K562 (cell line): ENCODE data around the gene ICE2. TPM values are rescaled to one million over a fixed set of nuclear protein-coding genes. Genes with fewer than 3 reads are reported as not detected.
"Not testable (repeated sequence)": the region's sequence is repeated elsewhere in the genome, so short reads cannot be mapped to it uniquely, and the experiment has no call there.

ENCODE experiments used
- ATAC-seq: fragments of 200-7000 bp; cut with Tn5 transposase; 3 replicates; pipeline ENCODE4 v1.9.1; 2020; ENCODE audit warnings: moderate library complexity
- BruUV-seq: library from RNA; stranded (reverse); fragments of 400-500 nt; replicated peaks from 2 replicates; lab custom pipeline; 2021; lab: Mats Ljungman, UMichigan
- CTCF ChIA-PET: fragments of 300-600 bp; formaldehyde crosslinking; extraction: SDS; loops from one replicate; lab custom pipeline; 2021; ENCODE audit warnings: low intra/inter-chr PET ratio; lab: Yijun Ruan, JAX
- POLR2A ChIA-PET: fragments of 300-600, 350-650 bp; sonication (Branson Sonifier 250); formaldehyde crosslinking; extraction: SDS; loops from one replicate; lab custom pipeline; 2021; ENCODE audit warnings: antibody characterized with exemption, inconsistent platforms; lab: Yijun Ruan, JAX
- DNase-seq, 4 experiments: peaks; one replicate each; pipeline versions ENCODE4 v3.0.0 to v3.0.0-alpha.2; 2011 to 2018; ENCODE audit warnings: low spot score in 3 of 4, mixed read lengths in 3 of 4; ENCODE audit errors: extremely low read depth in 1 of 4
- FAIRE-seq: peaks from 2 replicates; lab custom pipeline; 2011; peaks lifted over from hg19 to GRCh38; lab: Jason Lieb, UNC
- H2AFZ ChIP-seq: 2 replicates; pipeline ENCODE4 v1.6.0; 2011; ENCODE audit warnings: low read depth, low read length, control low read depth, inconsistent platforms
- H3K27ac ChIP-seq: fragments of 200-600 bp; 3 replicates; pipeline ENCODE4 v1.8.0; 2011; ENCODE audit warnings: low read depth, mild to moderate bottlenecking, control low read depth, inconsistent platforms, low read length, moderate library complexity, mixed read lengths; ENCODE audit errors: extremely low read depth
- H3K27me3 ChIP-seq, 2 experiments: fragments of 300-600 bp in 1 of 2; 2 replicates in 1 of 2; 3 replicates in 1 of 2; pipeline versions ENCODE4 v1.6.0 to v1.8.0; 2011; ENCODE audit warnings: inconsistent platforms in 2 of 2, low read length in 2 of 2, mild to moderate bottlenecking in 1 of 2, mixed read lengths in 1 of 2, moderate library complexity in 1 of 2; ENCODE audit not compliant: control insufficient read depth in 2 of 2, insufficient read depth in 2 of 2
- H3K36me3 ChIP-seq: fragments of 300-600 bp; 3 replicates; pipeline ENCODE4 v1.8.0; 2011; ENCODE audit warnings: mild to moderate bottlenecking, low read length, inconsistent platforms; ENCODE audit not compliant: control insufficient read depth, insufficient read depth
- H3K4me1 ChIP-seq, 2 experiments: fragments of 200-600 bp in 1 of 2; replicated peaks in 1 of 2; 2 replicates in 1 of 2; 3 replicates in 1 of 2; pipeline versions ENCODE4 v1.5.1 to v1.8.0; 2011; ENCODE audit warnings: inconsistent platforms in 2 of 2, low read length in 2 of 2, mild to moderate bottlenecking in 1 of 2, mixed read lengths in 1 of 2, moderate library complexity in 1 of 2; ENCODE audit not compliant: control insufficient read depth in 2 of 2, insufficient read depth in 2 of 2
- H3K4me2 ChIP-seq: 2 replicates; pipeline ENCODE4 v1.6.1; 2011; ENCODE audit warnings: low read length, control low read depth, inconsistent platforms, mixed read lengths; ENCODE audit not compliant: insufficient read depth
- H3K4me3 ChIP-seq: fragments of 200-600 bp; sonication (generic), shearing (Covaris generic); 2 replicates; pipeline ENCODE4 v1.5.1; 2016; ENCODE audit warnings: control low read depth, inconsistent platforms
- H3K79me2 ChIP-seq: fragments of 200-600 bp; 3 replicates; pipeline ENCODE4 v1.8.0; 2011; ENCODE audit warnings: low read length, inconsistent platforms; ENCODE audit not compliant: control insufficient read depth, insufficient read depth
- H3K9ac ChIP-seq, 2 experiments: 2 replicates each; pipeline versions ENCODE4 v1.6.0 to v1.6.1; 2011; ENCODE audit warnings: low read depth in 2 of 2, low read length in 2 of 2, control low read depth in 1 of 2, inconsistent platforms in 1 of 2, mild to moderate bottlenecking in 1 of 2, mixed read lengths in 1 of 2; ENCODE audit not compliant: insufficient read depth in 1 of 2
- H3K9me1 ChIP-seq: one replicate; pipeline ENCODE4 v1.6.0; 2011; ENCODE audit warnings: inconsistent platforms, mild to moderate bottlenecking, low read length, moderate library complexity; ENCODE audit not compliant: control insufficient read depth, insufficient read depth
- H3K9me3 ChIP-seq: replicated peaks from 2 replicates; pipeline ENCODE4 v1.5.1; 2011; ENCODE audit warnings: low read depth, low read length, inconsistent platforms; ENCODE audit not compliant: control insufficient read depth, insufficient read depth
- H4K20me1 ChIP-seq: replicated peaks from 2 replicates; pipeline ENCODE4 v1.6.1; 2011; ENCODE audit warnings: low read length, inconsistent platforms, mixed read lengths; ENCODE audit not compliant: control insufficient read depth, insufficient read depth
- ASH1L ChIP-seq: fragments of 450-650 bp; IDR thresholded peaks from 2 replicates; pipeline ENCODE4 v1.6.1; 2018; ENCODE audit warnings: borderline replicate concordance, mild to moderate bottlenecking, low read depth; ENCODE audit not compliant: partially characterized antibody
- CBX1 ChIP-seq: sonication (generic); IDR thresholded peaks from 2 replicates; pipeline ENCODE4 v1.6.1; 2016; ENCODE audit warnings: antibody characterized with exemption, low read depth, mild to moderate bottlenecking
- HEY1 ChIP-seq: fragments of 250-450 bp; sonication (Bioruptor Pico); IDR thresholded peaks from 2 replicates; pipeline ENCODE4 v1.5.0; 2020; ENCODE audit warnings: mild to moderate bottlenecking, moderate library complexity, borderline replicate concordance
- KDM2B ChIP-seq: fragments of 250-450 bp; sonication (Bioruptor Pico); IDR thresholded peaks from 2 replicates; pipeline ENCODE4 v1.8.0; 2021; ENCODE audit warnings: mild to moderate bottlenecking, moderate library complexity
- NBN ChIP-seq: fragments of 450-650 bp; IDR thresholded peaks from 2 replicates; pipeline ENCODE4 v1.6.1; 2016; ENCODE audit warnings: low read depth, mild to moderate bottlenecking
- PHF8 ChIP-seq: fragments of 200-600 bp; sonication (generic); IDR thresholded peaks from 2 replicates; pipeline ENCODE4 v1.6.1; 2012; ENCODE audit warnings: mixed run types, mild to moderate bottlenecking, inconsistent platforms, low read length, moderate library complexity, borderline replicate concordance
- POLR2B ChIP-seq: fragments of 450-650 bp; IDR thresholded peaks from 2 replicates; pipeline ENCODE4 v1.6.1; 2018; ENCODE audit warnings: low read depth; ENCODE audit not compliant: partially characterized antibody
- SRF ChIP-seq, 2 experiments: fragments of 250-450, 450-650 bp in 1 of 2; sonication (Bioruptor Pico) in 1 of 2; sonication (generic) in 1 of 2; formaldehyde crosslinking; IDR thresholded peaks; 2 replicates each; pipeline versions ENCODE4 v1.5.0 to v1.5.1; 2020 to 2022; ENCODE audit warnings: mild to moderate bottlenecking in 1 of 2, missing genetic modification reagents in 1 of 2
- WGBS: fragments of 100-300 bp; shearing (Covaris generic); methylation state at CpG from one replicate; pipeline ENCODE4 v1.1.6; 2016; ENCODE audit warnings: low coverage, mixed read lengths; ENCODE audit not compliant: insufficient coverage; ENCODE audit errors: missing lambda C conversion rate; 5-methylcytosine and 5-hydroxymethylcytosine counted together
- in situ Hi-C: fragments of 300-500 bp; cut with MboI; formaldehyde crosslinking; loops from 4 replicates; pipeline ENCODE4 v1.15.0; 2018; ENCODE audit warnings: inconsistent platforms, mixed read lengths
- intact Hi-C: fragments of 100-400 bp; cut with micrococcal nuclease; formaldehyde crosslinking; loops from 2 replicates; pipeline ENCODE4 v1.14.2; 2022
- polyA plus RNA-seq, 8 experiments: library from polyadenylated mRNA; depleted of rRNA in 4 of 8; stranded (reverse) in 5 of 8; unstranded in 3 of 8; fragments of >200 nt; fragmentation: Nextera tagmentation in 2 of 8; fragmentation: Illumina TruSeq in 1 of 8; extraction: Ambion mirVana in 2 of 8; extraction: Trizol in 1 of 8; gene quantifications; 2 replicates each; pipeline versions ENCODE4 v1.2.1 to v1.2.3, GENCODE V29; 2011 to 2014; ENCODE audit warnings: inconsistent platforms in 1 of 8, missing spikeins in 1 of 8
- total RNA-seq, 7 experiments: library from RNA; depleted of rRNA in 6 of 7; stranded (reverse); fragments of >200 nt in 6 of 7; fragmentation: Illumina TruSeq in 2 of 7; extraction: Trizol in 2 of 7; gene quantifications; 2 replicates each; pipeline versions ENCODE4 v1.2.1 to v1.2.3, GENCODE V29; 2011 to 2021; ENCODE audit warnings: low replicate concordance in 1 of 7
- TF ChIP-seq, protein P1 (sequence below): fragments of 250-450 bp; sonication (Bioruptor Pico); IDR thresholded peaks from 2 replicates; pipeline ENCODE4 v1.4.0; 2020; ENCODE audit warnings: mild to moderate bottlenecking
- TF ChIP-seq, protein P2 (sequence below): fragments of 150-350 bp; IDR thresholded peaks from 2 replicates; pipeline ENCODE4 v1.6.1; 2014; ENCODE audit warnings: low read depth, mild to moderate bottlenecking, low read length, borderline replicate concordance

The ICE2 gene
- total and polyA plus RNA-seq, 9 of the 15 experiments (the other 6 are each of a cell fraction or from before 2014, with no cell fraction given), result 21.8 to 87.9 (median 58.1) TPM

DNA sequence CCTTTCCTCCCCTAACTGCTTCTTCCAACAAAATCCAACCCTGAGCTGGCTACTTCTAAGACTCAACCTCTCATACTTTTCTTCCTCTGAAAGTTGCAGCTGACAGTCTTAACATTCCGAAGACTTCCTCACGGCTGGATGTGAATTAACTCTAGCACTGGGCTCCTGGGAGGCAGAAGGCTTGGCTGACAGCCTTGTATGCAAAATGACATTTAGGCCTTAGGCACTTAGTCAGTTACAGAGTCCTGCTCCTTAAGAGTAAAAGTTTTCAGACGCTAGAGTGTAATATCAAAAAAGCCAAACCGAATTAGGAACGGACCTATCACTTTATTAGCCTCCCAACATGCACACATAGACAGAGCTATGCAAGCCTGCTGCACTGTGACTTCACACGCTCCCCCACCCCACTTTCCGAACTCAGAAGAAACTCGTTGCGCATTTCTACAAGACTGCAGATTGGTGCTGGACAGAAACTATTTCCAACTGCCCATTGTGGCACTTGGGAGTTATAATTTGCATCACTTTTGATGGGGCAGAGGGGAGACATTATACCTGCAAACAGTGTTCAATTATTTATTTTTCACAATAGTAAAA, 65.6 kb downstream of the ICE2 start:
- ChIA-PET CTCF (no interaction called here), POLR2A (interaction anchor here (0.8 to 1.9 kb wide), 2 partner anchors 7 to 15 kb away, joined by 3 to 4 read pairs; partner anchors contain the start of gene ANXA2)
- 0 out of 2 replicates have a peak overlapping the region, but pooled peaks have one; percentile 33 for H2AFZ ChIP-seq
- no peaks in the 10 kb centered on the region for H3K9me3 ChIP-seq
- H3K27ac ChIP-seq, result no peak overlapping the region
- intact Hi-C loops, result no loop called here
- H3K79me2 ChIP-seq, result no peaks in the 10 kb centered on the region
- no peaks in the 10 kb centered on the region for H3K27me3 ChIP-seq
- in situ Hi-C loops, result no loop called here
- 58% methylated on average over 9 of the region's 9 CpGs for WGBS
- no peak overlapping the region for H3K4me3 ChIP-seq
- H3K4me2 ChIP-seq, result no peak overlapping the region
- FAIRE-seq (no peak), DNase-seq (no peak), ATAC-seq (no peak)
- TF ChIP-seq SRF (CRISPR knock-in tag; IDR thresholded peaks at IDR 0.05) (no peak), ASH1L (no peak), NBN (no peak), POLR2B (no peak), CBX1 (no peak), KDM2B (CRISPR knock-in tag) (no peak), PHF8 (no peak), HEY1 (CRISPR knock-in tag) (no peak)
- TF ChIP-seq, protein P1, sequence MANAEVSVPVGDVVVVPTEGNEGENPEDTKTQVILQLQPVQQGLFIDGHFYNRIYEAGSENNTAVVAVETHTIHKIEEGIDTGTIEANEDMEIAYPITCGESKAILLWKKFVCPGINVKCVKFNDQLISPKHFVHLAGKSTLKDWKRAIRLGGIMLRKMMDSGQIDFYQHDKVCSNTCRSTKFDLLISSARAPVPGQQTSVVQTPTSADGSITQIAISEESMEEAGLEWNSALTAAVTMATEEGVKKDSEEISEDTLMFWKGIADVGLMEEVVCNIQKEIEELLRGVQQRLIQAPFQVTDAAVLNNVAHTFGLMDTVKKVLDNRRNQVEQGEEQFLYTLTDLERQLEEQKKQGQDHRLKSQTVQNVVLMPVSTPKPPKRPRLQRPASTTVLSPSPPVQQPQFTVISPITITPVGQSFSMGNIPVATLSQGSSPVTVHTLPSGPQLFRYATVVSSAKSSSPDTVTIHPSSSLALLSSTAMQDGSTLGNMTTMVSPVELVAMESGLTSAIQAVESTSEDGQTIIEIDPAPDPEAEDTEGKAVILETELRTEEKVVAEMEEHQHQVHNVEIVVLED (CRISPR knock-in tag), result no peak
- TF ChIP-seq, protein P2, sequence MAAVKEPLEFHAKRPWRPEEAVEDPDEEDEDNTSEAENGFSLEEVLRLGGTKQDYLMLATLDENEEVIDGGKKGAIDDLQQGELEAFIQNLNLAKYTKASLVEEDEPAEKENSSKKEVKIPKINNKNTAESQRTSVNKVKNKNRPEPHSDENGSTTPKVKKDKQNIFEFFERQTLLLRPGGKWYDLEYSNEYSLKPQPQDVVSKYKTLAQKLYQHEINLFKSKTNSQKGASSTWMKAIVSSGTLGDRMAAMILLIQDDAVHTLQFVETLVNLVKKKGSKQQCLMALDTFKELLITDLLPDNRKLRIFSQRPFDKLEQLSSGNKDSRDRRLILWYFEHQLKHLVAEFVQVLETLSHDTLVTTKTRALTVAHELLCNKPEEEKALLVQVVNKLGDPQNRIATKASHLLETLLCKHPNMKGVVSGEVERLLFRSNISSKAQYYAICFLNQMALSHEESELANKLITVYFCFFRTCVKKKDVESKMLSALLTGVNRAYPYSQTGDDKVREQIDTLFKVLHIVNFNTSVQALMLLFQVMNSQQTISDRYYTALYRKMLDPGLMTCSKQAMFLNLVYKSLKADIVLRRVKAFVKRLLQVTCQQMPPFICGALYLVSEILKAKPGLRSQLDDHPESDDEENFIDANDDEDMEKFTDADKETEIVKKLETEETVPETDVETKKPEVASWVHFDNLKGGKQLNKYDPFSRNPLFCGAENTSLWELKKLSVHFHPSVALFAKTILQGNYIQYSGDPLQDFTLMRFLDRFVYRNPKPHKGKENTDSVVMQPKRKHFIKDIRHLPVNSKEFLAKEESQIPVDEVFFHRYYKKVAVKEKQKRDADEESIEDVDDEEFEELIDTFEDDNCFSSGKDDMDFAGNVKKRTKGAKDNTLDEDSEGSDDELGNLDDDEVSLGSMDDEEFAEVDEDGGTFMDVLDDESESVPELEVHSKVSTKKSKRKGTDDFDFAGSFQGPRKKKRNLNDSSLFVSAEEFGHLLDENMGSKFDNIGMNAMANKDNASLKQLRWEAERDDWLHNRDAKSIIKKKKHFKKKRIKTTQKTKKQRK, result no peak
- no peaks in the 10 kb centered on the region for H3K9me1 ChIP-seq
- no TSS peak for BruUV-seq
- no peaks in the 10 kb centered on the region for H3K36me3 ChIP-seq
- no peak overlapping the region for H3K9ac ChIP-seq
- peaks cover 7 to 16% of the 10 kb centered on the region in 2 experiments; a peak in 4 of 5 replicates for H3K4me1 ChIP-seq
- H4K20me1 ChIP-seq, result no peaks in the 10 kb centered on the region

DNA sequence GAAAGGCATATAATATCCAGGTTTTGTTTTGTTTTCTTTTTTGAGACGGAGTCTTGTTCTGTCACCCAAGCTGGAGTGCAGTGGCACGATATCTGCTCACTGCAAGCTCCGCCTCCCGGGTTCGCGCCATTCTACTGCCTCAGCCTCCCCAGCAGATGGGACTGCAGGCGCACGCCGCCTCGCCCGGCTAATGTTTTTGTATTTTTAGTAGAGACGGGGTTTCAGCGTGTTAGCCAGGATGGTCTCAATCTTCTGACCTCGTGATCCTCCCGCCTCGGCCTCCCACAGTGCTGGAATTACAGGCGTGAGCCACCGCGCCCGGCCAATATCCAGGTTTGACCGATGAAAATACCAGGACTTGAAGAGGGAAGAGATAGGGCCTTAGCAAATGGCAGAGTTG, 66.1 kb downstream of the ICE2 start:
- ATAC-seq, H3K4me2 ChIP-seq, CTCF ChIA-PET, H3K9me1 ChIP-seq, H3K27ac ChIP-seq, DNase-seq, FAIRE-seq, in situ Hi-C loops, H4K20me1 ChIP-seq, H3K36me3 ChIP-seq, H3K9me3 ChIP-seq, BruUV-seq, H3K9ac ChIP-seq, H3K27me3 ChIP-seq, H3K79me2 ChIP-seq, H3K4me3 ChIP-seq, intact Hi-C loops: not testable (repeated sequence)
- H2AFZ ChIP-seq, result 0 out of 2 replicates have a peak overlapping the region, but pooled peaks have one; percentile 33
- WGBS, result 86% methylated on average over 21 of the region's 21 CpGs
- POLR2A ChIA-PET, result interaction anchor here (1.7 kb wide), 1 partner anchor 16 kb away, joined by 8 read pairs; no protein-coding TSS in a partner anchor
- peaks cover 7 to 15% of the 10 kb centered on the region in 2 experiments; a peak in 4 of 5 replicates for H3K4me1 ChIP-seq
